ENCODE data around the gene TAOK3.

TAOK3 gene

DNA sequence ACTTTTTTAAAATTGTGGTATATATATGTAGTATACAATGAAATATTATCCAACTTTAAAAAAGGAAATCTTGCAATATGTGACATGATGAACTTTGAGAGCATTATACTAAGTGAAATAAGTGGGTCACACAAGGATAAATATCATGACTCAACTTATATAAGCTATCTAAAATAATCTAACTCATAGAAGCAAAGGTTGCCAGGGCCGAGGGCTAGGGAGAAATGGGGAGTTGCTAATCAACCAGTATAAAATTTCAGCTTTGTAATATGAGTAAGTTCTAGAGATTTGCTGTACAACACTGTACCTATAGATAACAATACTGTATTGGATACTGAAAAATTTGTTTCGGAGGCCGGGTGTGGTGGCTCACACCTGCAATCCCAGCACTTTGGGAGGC is 38.5 kb downstream of the TAOK3 start:
- DNase-seq (ENCODE audit: low read depth, low spot score): no peak
- TF ChIP-seq CTCF (IDR thresholded peaks at IDR 0.05; ENCODE audit: low read depth, low read length): no peak
- H3K4me3 ChIP-seq (ENCODE audit: low read depth, low read length): no peak overlapping the region
- in situ Hi-C loops (cut with HindIII; ENCODE audit: low sequenced_read_pairs): no loop called here

- no peak for TF ChIP-seq CTCF (IDR thresholded peaks at IDR 0.05; ENCODE audit: low read depth, low read length)
- in situ Hi-C loops (cut with HindIII; ENCODE audit: low sequenced_read_pairs): no loop called here
- no peak for DNase-seq (ENCODE audit: low read depth, low spot score)
- no peak overlapping the region for H3K4me3 ChIP-seq (ENCODE audit: low read depth, low read length)
Measured at GRCh38 chr12:118332511-118332910, 40.2 kb downstream of the TAOK3 start.

- H3K4me3 ChIP-seq (ENCODE audit: low read depth, low read length): no peak overlapping the region
- in situ Hi-C loops (cut with HindIII; ENCODE audit: low sequenced_read_pairs): no loop called here
- peak; percentile 23 for DNase-seq (ENCODE audit: low read depth, low spot score)
- TF ChIP-seq CTCF (IDR thresholded peaks at IDR 0.05; ENCODE audit: low read depth, low read length): no peak
Measured at GRCh38 chr12:118330421-118331018, 42.2 kb downstream of the TAOK3 start.

DNA sequence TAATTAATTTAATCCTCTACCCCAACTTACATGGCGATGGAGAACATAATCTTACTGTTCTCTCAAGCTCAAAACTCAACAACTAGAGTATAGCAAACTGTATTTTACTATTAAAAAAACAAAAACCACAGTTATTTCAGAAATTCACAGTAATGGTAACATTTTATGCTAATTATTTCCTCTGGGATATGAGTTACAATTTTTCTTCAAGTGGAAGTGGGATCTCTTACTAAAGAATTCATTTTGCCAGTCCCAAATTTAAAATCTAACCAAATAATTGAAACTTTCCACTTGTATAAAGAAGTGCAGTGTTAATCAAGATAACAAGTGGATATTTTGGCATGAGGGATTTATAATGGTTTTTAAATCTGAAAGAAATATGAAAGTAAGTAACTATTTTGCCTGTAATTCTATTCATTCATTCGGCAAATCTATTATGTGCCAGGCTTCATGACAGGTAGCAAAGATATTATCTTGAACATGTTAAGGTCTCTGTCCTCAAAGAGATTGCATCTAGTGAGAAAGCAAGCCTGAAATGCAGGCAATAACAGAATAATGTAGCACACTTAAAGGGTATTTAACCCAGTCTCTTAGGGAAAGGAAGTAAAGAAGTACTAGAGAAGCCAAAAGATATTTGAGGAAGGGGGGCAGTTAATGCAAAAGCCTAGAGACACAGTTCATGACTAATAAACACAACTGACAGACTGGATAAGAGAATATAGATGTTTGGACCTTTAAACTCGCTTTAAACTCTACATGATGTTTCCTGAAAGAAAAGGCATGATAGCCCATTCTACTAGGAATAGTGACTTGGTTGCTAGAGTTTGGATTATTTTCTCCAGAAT is 44.0 kb downstream of the TAOK3 start:
- H3K4me3 ChIP-seq (ENCODE audit: low read depth, low read length): no peak overlapping the region
- DNase-seq (ENCODE audit: low read depth, low spot score): no peak
- in situ Hi-C loops (cut with HindIII; ENCODE audit: low sequenced_read_pairs): no loop called here

GRCh38 chr12:118327391-118327790 is 45.3 kb downstream of the TAOK3 start:
- H3K4me3 ChIP-seq (ENCODE audit: low read depth, low read length): no peak overlapping the region
- no peak for TF ChIP-seq CTCF (IDR thresholded peaks at IDR 0.05; ENCODE audit: low read depth, low read length)
- no peak for DNase-seq (ENCODE audit: low read depth, low spot score)
- in situ Hi-C loops (cut with HindIII; ENCODE audit: low sequenced_read_pairs): no loop called here

More for the DNA sequence above, 44.0 kb downstream of the TAOK3 start:
- TF ChIP-seq CTCF (IDR thresholded peaks at IDR 0.05; ENCODE audit: low read depth, low read length): no peak

- DNase-seq (ENCODE audit: low read depth, low spot score): no peak
- in situ Hi-C loops (cut with HindIII; ENCODE audit: low sequenced_read_pairs): no loop called here
- no peak overlapping the region for H3K4me3 ChIP-seq (ENCODE audit: low read depth, low read length)
- TF ChIP-seq CTCF (IDR thresholded peaks at IDR 0.05; ENCODE audit: low read depth, low read length): no peak
Measured at GRCh38 chr12:118326991-118327390, 45.7 kb downstream of the TAOK3 start.

All from astrocyte of the spinal cord (primary cell).